Mesothelial cell of epicardium (in vitro differentiated cells): ENCODE results near the gene CNOT9. TPM values are rescaled to one million over a fixed set of nuclear protein-coding genes. Genes with fewer than 3 reads are reported as not detected.
"Not testable (repeated sequence)": the region's sequence is repeated elsewhere in the genome, so short reads cannot be mapped to it uniquely, and the experiment has no call there.

Source experiments
- DNase-seq, 2 experiments: peaks; one replicate each; pipeline ENCODE4 v3.0.0; 2021; ENCODE audit warnings: low spot score in 2 of 2; ENCODE audit not compliant: unreplicated experiment in 2 of 2
- H3K27ac Mint-ChIP-seq: 2 replicates; pipeline ENCODE4 v1.8.0; 2021; ENCODE audit warnings: mixed read lengths
- H3K27me3 Mint-ChIP-seq: 2 replicates; pipeline ENCODE4 v1.8.0; 2021; ENCODE audit warnings: low read depth, mixed read lengths
- H3K36me3 Mint-ChIP-seq: 2 replicates; pipeline ENCODE4 v1.8.0; 2021; ENCODE audit warnings: mixed read lengths
- H3K4me1 Mint-ChIP-seq: 2 replicates; pipeline ENCODE4 v1.8.0; 2021; ENCODE audit warnings: mixed read lengths
- H3K4me3 Mint-ChIP-seq: 2 replicates; pipeline ENCODE4 v1.8.0; 2021; ENCODE audit warnings: mild to moderate bottlenecking, moderate library complexity, mixed read lengths
- H3K9me3 Mint-ChIP-seq: 2 replicates; pipeline ENCODE4 v1.8.0; 2021; ENCODE audit warnings: mixed read lengths
- CTCF ChIP-seq: fragments of 200-600 bp; sonication (generic); IDR thresholded peaks from one replicate; pipeline ENCODE4 v1.5.0; 2021; ENCODE audit warnings: antibody characterized with exemption; ENCODE audit not compliant: unreplicated experiment
- total RNA-seq: library from RNA; stranded (reverse); gene quantifications from 3 replicates; pipeline ENCODE4 v1.2.1, GENCODE V29; 2021

The CNOT9 gene, protein sequence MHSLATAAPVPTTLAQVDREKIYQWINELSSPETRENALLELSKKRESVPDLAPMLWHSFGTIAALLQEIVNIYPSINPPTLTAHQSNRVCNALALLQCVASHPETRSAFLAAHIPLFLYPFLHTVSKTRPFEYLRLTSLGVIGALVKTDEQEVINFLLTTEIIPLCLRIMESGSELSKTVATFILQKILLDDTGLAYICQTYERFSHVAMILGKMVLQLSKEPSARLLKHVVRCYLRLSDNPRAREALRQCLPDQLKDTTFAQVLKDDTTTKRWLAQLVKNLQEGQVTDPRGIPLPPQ
- 54.5 to 57.4 TPM (median 57.0 TPM) in 3 replicates for total RNA-seq

GRCh38 chr2:218568190-218569037 is at the start of gene CNOT9, which contains the start of gene USP37:
TSS of gene CNOT9 (plus strand) at chr2:218568839. CDS start at chr2:218568955, 116 bp downstream.
TSS of gene USP37 (minus strand) at chr2:218568351. CDS start at chr2:218558653, 9,698 bp downstream.
- no peak for TF ChIP-seq CTCF
- peak; percentile 99 to 100 for DNase-seq
- Mint-ChIP-seq H3K9me3 (no peaks in the 10 kb centered on the region), H3K4me3 (peak within 1 kb of the TSS; percentile 92), H3K27ac (peak within 1 kb of the TSS; percentile 95), H3K4me1 (peaks cover 36% of the 10 kb centered on the region), H3K27me3 (no peaks in the 10 kb centered on the region), H3K36me3 (peaks cover 5% of the 10 kb centered on the region)

DNA sequence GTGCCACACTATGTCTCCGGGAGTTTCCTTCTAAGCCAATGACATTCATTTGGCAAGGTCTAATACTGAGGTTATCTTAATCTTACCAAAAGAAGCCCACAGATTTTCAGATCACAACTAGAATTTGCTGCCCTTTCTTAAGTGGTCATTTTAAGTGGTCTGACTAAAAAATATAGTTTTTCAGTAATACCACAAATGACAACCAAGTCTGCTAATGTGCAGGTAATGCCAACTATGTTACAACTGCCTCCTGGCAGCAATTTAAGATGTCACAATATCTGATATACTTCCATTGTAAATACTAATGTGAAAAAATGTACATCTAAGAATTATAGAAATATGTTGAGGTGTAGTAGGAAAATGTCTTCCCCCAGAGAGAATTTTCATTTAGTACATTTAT is 49.8 kb upstream of the CNOT9 start:
- TF ChIP-seq CTCF = no peak
- no peak overlapping the region for H3K27ac Mint-ChIP-seq
- no peak for DNase-seq
- peaks cover 2% of the 10 kb centered on the region for H3K4me1 Mint-ChIP-seq
- no peak overlapping the region for H3K4me3 Mint-ChIP-seq
- H3K27me3 Mint-ChIP-seq = no peaks in the 10 kb centered on the region
- peaks cover 37% of the 10 kb centered on the region for H3K36me3 Mint-ChIP-seq
- H3K9me3 Mint-ChIP-seq = peaks cover 21% of the 10 kb centered on the region

- Mint-ChIP-seq H3K27ac (no peak overlapping the region), H3K4me3 (no peak overlapping the region), H3K36me3 (peaks cover 53% of the 10 kb centered on the region)
Observed at GRCh38 chr2:218523651-218524050, 45.0 kb upstream of the CNOT9 start.

GRCh38 chr2:218528409-218528808 is 40.2 kb upstream of the CNOT9 start:
- not testable (repeated sequence) for H3K4me3 Mint-ChIP-seq, H3K27me3 Mint-ChIP-seq, H3K27ac Mint-ChIP-seq, H3K4me1 Mint-ChIP-seq, DNase-seq
- Mint-ChIP-seq H3K9me3 (peaks cover 16% of the 10 kb centered on the region), H3K36me3 (peaks cover 56% of the 10 kb centered on the region)

More at GRCh38 chr2:218523651-218524050, 45.0 kb upstream of the CNOT9 start:
- DNase-seq = no peak
- Mint-ChIP-seq H3K27me3 (no peaks in the 10 kb centered on the region), H3K9me3 (peaks cover 18% of the 10 kb centered on the region), H3K4me1 (peaks cover under 1% of the 10 kb centered on the region)
- TF ChIP-seq CTCF = no peak

GRCh38 chr2:218529990-218530389 is 38.6 kb upstream of the CNOT9 start:
- Mint-ChIP-seq H3K36me3 (peaks cover 46% of the 10 kb centered on the region), H3K9me3 (peaks cover 4% of the 10 kb centered on the region), H3K4me1 (no peaks in the 10 kb centered on the region), H3K27me3 (no peaks in the 10 kb centered on the region), H3K4me3 (no peak overlapping the region), H3K27ac (no peak overlapping the region)
- no peak for TF ChIP-seq CTCF
- DNase-seq = no peak
